Ascending aorta (tissue), 2 donors: ENCODE data around the gene POFUT1. TPM values are rescaled to one million over a fixed set of nuclear protein-coding genes. Genes with fewer than 3 reads are reported as not detected.

Source experiments
- DNase-seq, 2 donors: peaks; one replicate each; pipeline ENCODE4 v3.0.0-alpha.2; 2019; ENCODE audit warnings: low spot score in 2 of 2
- H3K27ac ChIP-seq, 2 donors: fragments of 200-600 bp; sonication (generic); one replicate each; pipeline ENCODE4 v1.5.1; 2016 to 2017; ENCODE audit warnings: mild to moderate bottlenecking in 1 of 2
- H3K27me3 ChIP-seq: fragments of 200-600 bp; sonication (generic); one replicate; pipeline ENCODE4 v1.5.1; 2017
- H3K36me3 ChIP-seq, 2 donors: fragments of 200-600 bp; sonication (generic); one replicate each; pipeline ENCODE4 v1.5.1; 2016
- H3K4me1 ChIP-seq, 2 donors: fragments of 200-600 bp; sonication (generic); one replicate each; pipeline ENCODE4 v1.5.1; 2016 to 2017; ENCODE audit warnings: mild to moderate bottlenecking in 1 of 2
- H3K4me3 ChIP-seq, 2 donors: fragments of 200-600 bp; sonication (generic); one replicate each; pipeline ENCODE4 v1.5.1; 2016 to 2017; ENCODE audit warnings: mild to moderate bottlenecking in 1 of 2
- H3K9me3 ChIP-seq, 2 donors: fragments of 200-600 bp; sonication (generic); one replicate each; pipeline ENCODE4 v1.5.1; 2016
- CTCF ChIP-seq, 3 experiments: fragments of 200-600 bp in 2 of 3; fragments of 450-650 bp in 1 of 3; sonication (generic) in 2 of 3; IDR thresholded peaks; one replicate each; pipeline ENCODE4 v1.5.1; 2016 to 2019; ENCODE audit warnings: antibody characterized with exemption in 3 of 3, mild to moderate bottlenecking in 1 of 3, moderate library complexity in 1 of 3
- intact Hi-C: fragments of 100-400 bp; cut with DNase I; formaldehyde crosslinking; loops from one replicate; pipeline ENCODE4 v1.15.1; 2023
- total RNA-seq: library from RNA; depleted of rRNA; stranded (reverse); fragments of >200 nt; gene quantifications from one replicate; pipeline ENCODE4 v1.1.0, GENCODE V29; 2016

POFUT1 gene
- total RNA-seq: 29.8 TPM

GRCh38 chr20:32207626-32208498 is at the start of gene POFUT1, which contains the start of gene PLAGL2:
TSS of gene POFUT1 (plus strand) at chr20:32207880. CDS start at chr20:32207942, 62 bp downstream.
TSS of gene PLAGL2 (minus strand) at chr20:32207743. CDS start at chr20:32202178, 5,565 bp downstream.
- H3K27ac ChIP-seq: peak within 1 kb of the TSS; percentile 77 to 78
- peak; percentile 36 to 93 for DNase-seq
- H3K9me3 ChIP-seq: no peaks in the 10 kb centered on the region
- H3K4me3 ChIP-seq: peak within 1 kb of the TSS; percentile 95 to 97
- intact Hi-C loops: loop anchor here (1.0 to 10.0 kb wide), 6 partner anchors 69 to 383 kb away; partner anchors contain the start of genes ASXL1, DUSP15, KIF3B and TM9SF4
- peaks cover 0 to 11% of the 10 kb centered on the region in 2 donors for H3K36me3 ChIP-seq
- TF ChIP-seq CTCF (IDR thresholded peaks at IDR 0.05): peak in 1 of 3 experiments; percentile 13
- no peaks in the 10 kb centered on the region for H3K27me3 ChIP-seq
- peaks cover 0 to 33% of the 10 kb centered on the region in 2 donors for H3K4me1 ChIP-seq

GRCh38 chr20:32158351-32158750 is 49.3 kb upstream of the POFUT1 start:
- H3K36me3 ChIP-seq: peaks cover 70 to 73% of the 10 kb centered on the region in 2 donors
- intact Hi-C loops: no loop called here

GRCh38 chr20:32158943-32159660 is 48.6 kb upstream of the POFUT1 start:
- no peaks in the 10 kb centered on the region for H3K9me3 ChIP-seq
- TF ChIP-seq CTCF (IDR thresholded peaks at IDR 0.05): no peak
- intact Hi-C loops: no loop called here
- peaks cover 69 to 73% of the 10 kb centered on the region in 2 donors for H3K36me3 ChIP-seq
- no peak for DNase-seq
- H3K4me3 ChIP-seq: no peak overlapping the region
- no peaks in the 10 kb centered on the region for H3K4me1 ChIP-seq
- H3K27me3 ChIP-seq: no peaks in the 10 kb centered on the region
- no peak overlapping the region for H3K27ac ChIP-seq

More at GRCh38 chr20:32158351-32158750, 49.3 kb upstream of the POFUT1 start:
- H3K27me3 ChIP-seq: no peaks in the 10 kb centered on the region
- H3K4me1 ChIP-seq: no peaks in the 10 kb centered on the region
- no peak overlapping the region for H3K27ac ChIP-seq
- TF ChIP-seq CTCF (IDR thresholded peaks at IDR 0.05): no peak
- no peaks in the 10 kb centered on the region for H3K9me3 ChIP-seq
- no peak for DNase-seq
- H3K4me3 ChIP-seq: no peak overlapping the region

- Histone ChIP-seq H3K4me3 (no peak overlapping the region), H3K9me3 (no peaks in the 10 kb centered on the region), H3K4me1 (no peaks in the 10 kb centered on the region), H3K36me3 (peaks cover 74 to 75% of the 10 kb centered on the region in 2 donors), H3K27ac (no peak overlapping the region), H3K27me3 (no peaks in the 10 kb centered on the region)
- peak in 1 of 2 donors; percentile 30 for DNase-seq
- intact Hi-C loops: no loop called here
- TF ChIP-seq CTCF (IDR thresholded peaks at IDR 0.05): no peak
These were observed 47.9 kb upstream of the POFUT1 start for GRCh38 chr20:32159766-32160221.

GRCh38 chr20:32160341-32160740 is 47.3 kb upstream of the POFUT1 start:
- TF ChIP-seq CTCF (IDR thresholded peaks at IDR 0.05): no peak
- no peak overlapping the region for H3K4me3 ChIP-seq
- H3K27me3 ChIP-seq: no peaks in the 10 kb centered on the region
- intact Hi-C loops: no loop called here
- no peaks in the 10 kb centered on the region for H3K9me3 ChIP-seq
- no peaks in the 10 kb centered on the region for H3K4me1 ChIP-seq
- peaks cover 77 to 80% of the 10 kb centered on the region in 2 donors for H3K36me3 ChIP-seq
- DNase-seq: no peak
- H3K27ac ChIP-seq: no peak overlapping the region
